ENCODE measurements around the gene FHL5. TPM values are rescaled to one million over a fixed set of nuclear protein-coding genes. Genes with fewer than 3 reads are reported as not detected.

FHL5 gene
- 10 to 100 TPM in 3 of 4 donors, 1 to 10 TPM in 1; 8.1 to 19.5 (median 12.4) TPM for total RNA-seq

- Histone ChIP-seq H3K4me1 (no peaks in the 10 kb centered on the region), H3K9me3 (no peaks in the 10 kb centered on the region), H3K27ac (no peak within 1 kb of the TSS), H3K27me3 (no peaks in the 10 kb centered on the region), H3K36me3 (no peaks in the 10 kb centered on the region), H3K4me3 (replicated peaks in 1 of 3) (no peak within 1 kb of the TSS)
- TF ChIP-seq CTCF (IDR thresholded peaks at IDR 0.05), result no peak
- no peak for TF ChIP-seq POLR2A (IDR thresholded peaks at IDR 0.05)
- WGBS, 2 donors, result 18% methylated on average over 3 of the region's 3 CpGs
- intact Hi-C loops (cut with DNase I), result no loop called here
- no peak for DNase-seq
These were observed at the start of gene FHL5 for GRCh38 chr6:96562886-96563285. Gene FHL5 (plus strand): TSS chr6:96563128. CDS start chr6:96603614, 40,486 bp downstream.

- intact Hi-C loops (cut with DNase I), result no loop called here
- TF ChIP-seq POLR2A (IDR thresholded peaks at IDR 0.05), result no peak
- TF ChIP-seq CTCF (IDR thresholded peaks at IDR 0.05), result no peak
These were observed 42.5 kb upstream of the FHL5 start for GRCh38 chr6:96520171-96521115.

GRCh38 chr6:96521306-96521643 is 41.7 kb upstream of the FHL5 start:
- H3K36me3 ChIP-seq, result peaks cover 7 to 18% of the 10 kb centered on the region in 2 donors
- intact Hi-C loops (cut with DNase I), result no loop called here
- H3K27me3 ChIP-seq, result no peaks in the 10 kb centered on the region
- peak overlapping the region; percentile 34 to 99 (median 79) for H3K4me3 ChIP-seq (replicated peaks in 1 of 3)
- no peak for TF ChIP-seq CTCF (IDR thresholded peaks at IDR 0.05)
- H3K9me3 ChIP-seq, result no peaks in the 10 kb centered on the region
- H3K4me1 ChIP-seq, result peaks cover 11 to 14% of the 10 kb centered on the region in 2 donors
- peak overlapping the region; percentile 95 to 97 (median 96) for H3K27ac ChIP-seq
- WGBS, 2 donors, result 1% methylated on average over 8 of the region's 8 CpGs
- DNase-seq, result no peak

More at GRCh38 chr6:96520171-96521115, 42.5 kb upstream of the FHL5 start:
- Histone ChIP-seq H3K4me3 (replicated peaks in 1 of 3) (peak overlapping the region in 2 of 3 donors; percentile 79 to 99), H3K4me1 (peaks cover 11 to 14% of the 10 kb centered on the region in 2 donors), H3K27ac (no peak overlapping the region), H3K27me3 (no peaks in the 10 kb centered on the region), H3K36me3 (peaks cover 4 to 10% of the 10 kb centered on the region in 2 donors), H3K9me3 (no peaks in the 10 kb centered on the region)
- DNase-seq, result no peak
- WGBS, 2 donors, result 66 to 71% methylated on average over 6 of the region's 6 CpGs

GRCh38 chr6:96521644-96522464 is 41.1 kb upstream of the FHL5 start, which contains the start of gene UFL1:
Gene UFL1 (plus strand): TSS chr6:96521806. CDS start chr6:96521874, 68 bp downstream.
- TF ChIP-seq POLR2A (IDR thresholded peaks at IDR 0.05), result peak in 1 of 2 donors; percentile 97
- peak in 2 of 6 experiments; percentile 18 to 24 for TF ChIP-seq CTCF (IDR thresholded peaks at IDR 0.05)
- Histone ChIP-seq H3K9me3 (no peaks in the 10 kb centered on the region), H3K4me1 (peaks cover 11 to 14% of the 10 kb centered on the region in 2 donors), H3K36me3 (peaks cover 13 to 20% of the 10 kb centered on the region in 2 donors), H3K4me3 (replicated peaks in 1 of 3) (peak within 1 kb of the TSS; percentile 34 to 99 (median 79)), H3K27ac (peak within 1 kb of the TSS; percentile 95 to 97 (median 96)), H3K27me3 (no peaks in the 10 kb centered on the region)
- intact Hi-C loops (cut with DNase I), result no loop called here
- WGBS, 2 donors, result 0 to 1% methylated on average over 24 to 30 of the region's 63 CpGs
- DNase-seq, result peak; percentile 95 to 96

Data from thyroid gland (tissue), 4 donors.